ENCODE results near the gene ITGAV. TPM values are rescaled to one million over a fixed set of nuclear protein-coding genes. Genes with fewer than 3 reads are reported as not detected.

ITGAV gene
- total and polyA plus RNA-seq, 2 donors (not counting 1 experiment from before 2014, with no cell fraction given), result 121 to 205 TPM

GRCh38 chr2:186599186-186599778 is 9.4 kb downstream of the ITGAV start:
- no peaks in the 10 kb centered on the region for H3K36me3 ChIP-seq (ENCODE audit: control insufficient read depth, insufficient read depth, low read length)
- H3K9ac ChIP-seq (ENCODE audit: insufficient read depth, low read length), result no peak overlapping the region
- no peaks in the 10 kb centered on the region for H3K79me2 ChIP-seq (ENCODE audit: control insufficient read depth, insufficient read depth, low read length)
- H4K20me1 ChIP-seq (ENCODE audit: control insufficient read depth, extremely low read depth, insufficient read depth, low read length), result no peaks in the 10 kb centered on the region
- H3K4me3 ChIP-seq (replicated peaks in 1 of 4; ENCODE audit: control extremely low read depth in 1 of 4, insufficient read depth in 1 of 4, low read depth in 3 of 4, low read length in 4 of 4), result no peak overlapping the region
- TF ChIP-seq EZH2 (IDR thresholded peaks at IDR 0.05; ENCODE audit: low read length, missing control alignments) (no peak), CTCF (conservative IDR thresholded peaks at IDR 0.05 in 1 of 2, IDR thresholded peaks at IDR 0.05 in 1 of 2; ENCODE audit: low read depth in 1 of 2, low read length in 2 of 2) (no peak)
- H3K4me1 ChIP-seq (ENCODE audit: control insufficient read depth, extremely low read depth, insufficient read depth, low read length), result no peaks in the 10 kb centered on the region
- H3K9me3 ChIP-seq (ENCODE audit: control insufficient read depth, insufficient read depth, low read depth, low read length), result no peaks in the 10 kb centered on the region
- H3K4me2 ChIP-seq (ENCODE audit: extremely low read depth, insufficient read depth, low read length), result no peak overlapping the region
- no peak overlapping the region for H3K27ac ChIP-seq (ENCODE audit: insufficient read depth, low read length)
- no peaks in the 10 kb centered on the region for H3K27me3 ChIP-seq (ENCODE audit: control insufficient read depth, insufficient read depth, low read length)
- H2AFZ ChIP-seq (ENCODE audit: low read length), result no peak overlapping the region
- DNase-seq (ENCODE audit: low read depth in 2 of 2), result no peak

GRCh38 chr2:186603286-186603685 is 13.4 kb downstream of the ITGAV start:
- H3K36me3 ChIP-seq (ENCODE audit: control insufficient read depth, insufficient read depth, low read length), result no peaks in the 10 kb centered on the region
- no peaks in the 10 kb centered on the region for H3K79me2 ChIP-seq (ENCODE audit: control insufficient read depth, insufficient read depth, low read length)
- H4K20me1 ChIP-seq (ENCODE audit: control insufficient read depth, extremely low read depth, insufficient read depth, low read length), result no peaks in the 10 kb centered on the region
- H3K4me2 ChIP-seq (ENCODE audit: extremely low read depth, insufficient read depth, low read length), result no peak overlapping the region
- no peak overlapping the region for H2AFZ ChIP-seq (ENCODE audit: low read length)
- no peaks in the 10 kb centered on the region for H3K9me3 ChIP-seq (ENCODE audit: control insufficient read depth, insufficient read depth, low read depth, low read length)
- no peak overlapping the region for H3K4me3 ChIP-seq (replicated peaks in 1 of 4; ENCODE audit: control extremely low read depth in 1 of 4, insufficient read depth in 1 of 4, low read depth in 3 of 4, low read length in 4 of 4)
- H3K27me3 ChIP-seq (ENCODE audit: control insufficient read depth, insufficient read depth, low read length), result no peaks in the 10 kb centered on the region
- no peak for TF ChIP-seq EZH2 (IDR thresholded peaks at IDR 0.05; ENCODE audit: low read length, missing control alignments)
- TF ChIP-seq CTCF (conservative IDR thresholded peaks at IDR 0.05 in 1 of 2, IDR thresholded peaks at IDR 0.05 in 1 of 2; ENCODE audit: low read depth in 1 of 2, low read length in 2 of 2), result no peak
- DNase-seq (ENCODE audit: low read depth in 2 of 2), result peak; percentile 37 to 45
- no peak overlapping the region for H3K27ac ChIP-seq (ENCODE audit: insufficient read depth, low read length)
- H3K4me1 ChIP-seq (ENCODE audit: control insufficient read depth, extremely low read depth, insufficient read depth, low read length), result no peaks in the 10 kb centered on the region
- H3K9ac ChIP-seq (ENCODE audit: insufficient read depth, low read length), result no peak overlapping the region

GRCh38 chr2:186605041-186605440 is 15.2 kb downstream of the ITGAV start:
- no peak for DNase-seq (ENCODE audit: low read depth in 2 of 2)
- Histone ChIP-seq H2AFZ (ENCODE audit: low read length) (no peak overlapping the region), H3K4me3 (replicated peaks in 1 of 4; ENCODE audit: control extremely low read depth in 1 of 4, insufficient read depth in 1 of 4, low read depth in 3 of 4, low read length in 4 of 4) (no peak overlapping the region), H3K36me3 (ENCODE audit: control insufficient read depth, insufficient read depth, low read length) (no peaks in the 10 kb centered on the region), H3K9ac (ENCODE audit: insufficient read depth, low read length) (no peak overlapping the region), H3K9me3 (ENCODE audit: control insufficient read depth, insufficient read depth, low read depth, low read length) (no peaks in the 10 kb centered on the region), H3K79me2 (ENCODE audit: control insufficient read depth, insufficient read depth, low read length) (no peaks in the 10 kb centered on the region), H3K27me3 (ENCODE audit: control insufficient read depth, insufficient read depth, low read length) (no peaks in the 10 kb centered on the region), H3K4me2 (ENCODE audit: extremely low read depth, insufficient read depth, low read length) (no peak overlapping the region), H4K20me1 (ENCODE audit: control insufficient read depth, extremely low read depth, insufficient read depth, low read length) (no peaks in the 10 kb centered on the region), H3K4me1 (ENCODE audit: control insufficient read depth, extremely low read depth, insufficient read depth, low read length) (no peaks in the 10 kb centered on the region), H3K27ac (ENCODE audit: insufficient read depth, low read length) (no peak overlapping the region)
- TF ChIP-seq EZH2 (IDR thresholded peaks at IDR 0.05; ENCODE audit: low read length, missing control alignments), result no peak
- no peak for TF ChIP-seq CTCF (conservative IDR thresholded peaks at IDR 0.05 in 1 of 2, IDR thresholded peaks at IDR 0.05 in 1 of 2; ENCODE audit: low read depth in 1 of 2, low read length in 2 of 2)
